ENCODE data around the gene HSD17B1. TPM values are rescaled to one million over a fixed set of nuclear protein-coding genes. Genes with fewer than 3 reads are reported as not detected.

HSD17B1 gene
- total and polyA plus RNA-seq, 2 of the 13 experiments (the other 11 are each of a cell fraction or from before 2014, with no cell fraction given): 0.54 to 0.93 TPM

DNA sequence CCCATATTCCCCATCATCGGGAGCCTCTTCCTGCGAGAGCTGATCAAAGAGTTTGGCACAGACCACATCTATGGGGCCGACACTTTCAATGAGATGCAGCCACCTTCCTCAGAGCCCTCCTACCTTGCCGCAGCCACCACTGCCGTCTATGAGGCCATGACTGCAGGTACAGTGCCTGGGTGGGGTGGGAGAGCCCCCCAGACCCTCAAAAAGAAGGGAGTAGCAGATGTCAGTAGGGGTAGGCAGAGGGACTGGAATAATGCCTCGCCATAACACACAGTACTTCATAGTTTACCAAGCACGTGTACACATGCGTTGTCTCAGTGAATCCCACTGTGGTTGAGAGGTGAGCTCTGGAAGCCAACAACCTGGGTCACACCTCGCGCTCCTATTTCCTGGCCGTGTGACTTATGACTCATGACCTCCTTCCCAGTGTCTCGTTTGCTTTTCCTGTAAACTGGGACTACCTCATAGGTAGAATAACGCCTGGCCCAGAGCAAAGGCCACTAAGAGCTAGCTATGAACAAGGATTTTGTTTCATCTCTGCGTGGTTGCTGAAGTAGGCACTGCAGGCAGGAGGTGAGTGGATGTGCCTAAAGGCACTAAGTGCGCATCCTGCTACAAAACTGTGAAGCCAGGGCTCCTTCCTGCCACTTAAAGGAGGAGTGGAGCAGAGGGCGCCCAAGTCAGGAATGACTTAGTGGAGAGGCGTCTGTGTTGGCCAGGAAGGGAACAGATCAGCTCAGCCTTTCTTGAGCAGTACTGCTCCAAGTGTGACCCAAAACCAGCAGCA is 11.5 kb upstream of the HSD17B1 start (continued):
- TF ChIP-seq HOXA5 (CRISPR knock-in tag; IDR thresholded peaks at IDR 0.05) (no peak), ZNF367 (CRISPR knock-in tag; IDR thresholded peaks at IDR 0.05; ENCODE audit: borderline replicate concordance) (no peak), ZNF557 (CRISPR knock-in tag; IDR thresholded peaks at IDR 0.05) (peak; percentile 59; the same call in 1 of the 2 replicates), ZNF335 (CRISPR knock-in tag; IDR thresholded peaks at IDR 0.05) (peak; percentile 90), HCFC1 (IDR thresholded peaks at IDR 0.05; ENCODE audit: low read depth, low read length) (no peak), GZF1 (CRISPR knock-in tag; IDR thresholded peaks at IDR 0.05) (0 out of 2 replicates have a peak, but pooled peaks have one; percentile 71), PITX1 (CRISPR knock-in tag; IDR thresholded peaks at IDR 0.05) (peak; percentile 74; the same call in 1 of the 2 replicates), SRSF4 (IDR thresholded peaks at IDR 0.05; ENCODE audit: low read depth, low read length, poor library complexity, severe bottlenecking) (no peak), DNMT1 (CRISPR knock-in tag; IDR thresholded peaks at IDR 0.05) (no peak), ZBTB21 (CRISPR knock-in tag; IDR thresholded peaks at IDR 0.05) (peak; percentile 86), ZNF781 (CRISPR knock-in tag; IDR thresholded peaks at IDR 0.05; ENCODE audit: borderline replicate concordance, not compliant biosample characterization) (peak; percentile 76), ELF3 (CRISPR knock-in tag; IDR thresholded peaks at IDR 0.05) (peak; percentile 96), ONECUT2 (CRISPR knock-in tag; IDR thresholded peaks at IDR 0.05) (no peak), XRCC5 (optimal IDR thresholded peaks at IDR 0.05; ENCODE audit: low read length) (no peak), ZNF10 (CRISPR knock-in tag; IDR thresholded peaks at IDR 0.05; ENCODE audit: borderline replicate concordance, low read depth) (no peak), POLR2A (IDR thresholded peaks at IDR 0.05; ENCODE audit: insufficient read depth in 1 of 2, low read depth in 2 of 2, low read length in 2 of 2) (peak; percentile 63 to 64), RXRB (CRISPR knock-in tag; IDR thresholded peaks at IDR 0.05; ENCODE audit: borderline replicate concordance) (peak; percentile 94)
- TF ChIP-seq, protein P1, sequence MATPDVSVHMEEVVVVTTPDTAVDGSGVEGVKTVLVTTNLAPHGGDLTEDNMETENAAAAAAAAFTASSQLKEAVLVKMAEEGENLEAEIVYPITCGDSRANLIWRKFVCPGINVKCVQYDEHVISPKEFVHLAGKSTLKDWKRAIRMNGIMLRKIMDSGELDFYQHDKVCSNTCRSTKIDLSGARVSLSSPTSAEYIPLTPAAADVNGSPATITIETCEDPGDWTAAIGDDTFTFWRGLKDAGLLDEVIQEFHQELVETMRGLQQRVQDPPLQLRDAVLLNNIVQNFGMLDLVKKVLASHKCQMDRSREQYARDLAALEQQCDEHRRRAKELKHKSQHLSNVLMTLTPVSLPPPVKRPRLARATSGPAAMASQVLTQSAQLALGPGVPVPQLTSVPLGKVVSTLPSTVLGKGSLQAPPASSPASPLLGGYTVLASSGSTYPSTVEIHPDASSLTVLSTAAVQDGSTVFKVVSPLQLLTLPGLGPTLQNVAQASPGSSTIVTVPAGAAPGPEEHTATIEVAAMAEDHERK (CRISPR knock-in tag; IDR thresholded peaks at IDR 0.05; ENCODE audit: low read depth): 0 out of 2 replicates have a peak, but pooled peaks have one; percentile 28
- TF ChIP-seq, protein P2, sequence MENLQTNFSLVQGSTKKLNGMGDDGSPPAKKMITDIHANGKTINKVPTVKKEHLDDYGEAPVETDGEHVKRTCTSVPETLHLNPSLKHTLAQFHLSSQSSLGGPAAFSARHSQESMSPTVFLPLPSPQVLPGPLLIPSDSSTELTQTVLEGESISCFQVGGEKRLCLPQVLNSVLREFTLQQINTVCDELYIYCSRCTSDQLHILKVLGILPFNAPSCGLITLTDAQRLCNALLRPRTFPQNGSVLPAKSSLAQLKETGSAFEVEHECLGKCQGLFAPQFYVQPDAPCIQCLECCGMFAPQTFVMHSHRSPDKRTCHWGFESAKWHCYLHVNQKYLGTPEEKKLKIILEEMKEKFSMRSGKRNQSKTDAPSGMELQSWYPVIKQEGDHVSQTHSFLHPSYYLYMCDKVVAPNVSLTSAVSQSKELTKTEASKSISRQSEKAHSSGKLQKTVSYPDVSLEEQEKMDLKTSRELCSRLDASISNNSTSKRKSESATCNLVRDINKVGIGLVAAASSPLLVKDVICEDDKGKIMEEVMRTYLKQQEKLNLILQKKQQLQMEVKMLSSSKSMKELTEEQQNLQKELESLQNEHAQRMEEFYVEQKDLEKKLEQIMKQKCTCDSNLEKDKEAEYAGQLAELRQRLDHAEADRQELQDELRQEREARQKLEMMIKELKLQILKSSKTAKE (CRISPR knock-in tag; IDR thresholded peaks at IDR 0.05; ENCODE audit: borderline replicate concordance): peak; percentile 81
- TF ChIP-seq, protein P3, sequence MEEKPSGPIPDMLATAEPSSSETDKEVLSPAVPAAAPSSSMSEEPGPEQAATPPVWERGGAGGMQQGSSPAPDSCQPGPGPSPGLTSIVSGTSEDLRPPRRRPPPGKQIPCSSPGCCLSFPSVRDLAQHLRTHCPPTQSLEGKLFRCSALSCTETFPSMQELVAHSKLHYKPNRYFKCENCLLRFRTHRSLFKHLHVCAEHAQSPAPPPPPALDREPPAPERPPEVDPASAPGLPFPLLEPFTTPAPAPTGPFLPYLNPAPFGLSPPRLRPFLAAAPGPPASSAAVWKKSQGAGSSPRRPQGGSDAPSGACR (CRISPR knock-in tag; IDR thresholded peaks at IDR 0.05): peak; percentile 37; the same call in 1 of the 2 replicates
- TF ChIP-seq, protein P4, sequence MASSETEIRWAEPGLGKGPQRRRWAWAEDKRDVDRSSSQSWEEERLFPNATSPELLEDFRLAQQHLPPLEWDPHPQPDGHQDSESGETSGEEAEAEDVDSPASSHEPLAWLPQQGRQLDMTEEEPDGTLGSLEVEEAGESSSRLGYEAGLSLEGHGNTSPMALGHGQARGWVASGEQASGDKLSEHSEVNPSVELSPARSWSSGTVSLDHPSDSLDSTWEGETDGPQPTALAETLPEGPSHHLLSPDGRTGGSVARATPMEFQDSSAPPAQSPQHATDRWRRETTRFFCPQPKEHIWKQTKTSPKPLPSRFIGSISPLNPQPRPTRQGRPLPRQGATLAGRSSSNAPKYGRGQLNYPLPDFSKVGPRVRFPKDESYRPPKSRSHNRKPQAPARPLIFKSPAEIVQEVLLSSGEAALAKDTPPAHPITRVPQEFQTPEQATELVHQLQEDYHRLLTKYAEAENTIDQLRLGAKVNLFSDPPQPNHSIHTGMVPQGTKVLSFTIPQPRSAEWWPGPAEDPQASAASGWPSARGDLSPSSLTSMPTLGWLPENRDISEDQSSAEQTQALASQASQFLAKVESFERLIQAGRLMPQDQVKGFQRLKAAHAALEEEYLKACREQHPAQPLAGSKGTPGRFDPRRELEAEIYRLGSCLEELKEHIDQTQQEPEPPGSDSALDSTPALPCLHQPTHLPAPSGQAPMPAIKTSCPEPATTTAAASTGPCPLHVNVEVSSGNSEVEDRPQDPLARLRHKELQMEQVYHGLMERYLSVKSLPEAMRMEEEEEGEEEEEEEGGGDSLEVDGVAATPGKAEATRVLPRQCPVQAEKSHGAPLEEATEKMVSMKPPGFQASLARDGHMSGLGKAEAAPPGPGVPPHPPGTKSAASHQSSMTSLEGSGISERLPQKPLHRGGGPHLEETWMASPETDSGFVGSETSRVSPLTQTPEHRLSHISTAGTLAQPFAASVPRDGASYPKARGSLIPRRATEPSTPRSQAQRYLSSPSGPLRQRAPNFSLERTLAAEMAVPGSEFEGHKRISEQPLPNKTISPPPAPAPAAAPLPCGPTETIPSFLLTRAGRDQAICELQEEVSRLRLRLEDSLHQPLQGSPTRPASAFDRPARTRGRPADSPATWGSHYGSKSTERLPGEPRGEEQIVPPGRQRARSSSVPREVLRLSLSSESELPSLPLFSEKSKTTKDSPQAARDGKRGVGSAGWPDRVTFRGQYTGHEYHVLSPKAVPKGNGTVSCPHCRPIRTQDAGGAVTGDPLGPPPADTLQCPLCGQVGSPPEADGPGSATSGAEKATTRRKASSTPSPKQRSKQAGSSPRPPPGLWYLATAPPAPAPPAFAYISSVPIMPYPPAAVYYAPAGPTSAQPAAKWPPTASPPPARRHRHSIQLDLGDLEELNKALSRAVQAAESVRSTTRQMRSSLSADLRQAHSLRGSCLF (CRISPR knock-in tag; IDR thresholded peaks at IDR 0.05; ENCODE audit: borderline replicate concordance): 0 out of 2 replicates have a peak, but pooled peaks have one; percentile 44
